Forelimb muscle (tissue), 1 donor: ENCODE data around the gene EIF2B2. TPM values are rescaled to one million over a fixed set of nuclear protein-coding genes. Genes with fewer than 3 reads are reported as not detected.
"Not testable (repeated sequence)": the region's sequence is repeated elsewhere in the genome, so short reads cannot be mapped to it uniquely, and the experiment has no call there.

Experiments used
- DNase-seq: peaks from one replicate; pipeline ENCODE4 v3.0.0-alpha.2; 2013; ENCODE audit warnings: low read depth
- polyA plus RNA-seq: library from polyadenylated mRNA; unstranded; fragments of 120-200 nt; gene quantifications from one replicate; pipeline ENCODE4 v1.2.1, GENCODE V29; 2013; ENCODE audit not compliant: insufficient read length

EIF2B2 gene
- polyA plus RNA-seq, 1 donor: 50.7 TPM

- DNase-seq: no peak
Measured at GRCh38 chr14:74988993-74989392, 13.7 kb upstream of the EIF2B2 start.

- DNase-seq: not testable (repeated sequence)
Measured at GRCh38 chr14:74994182-74994581, 8.5 kb upstream of the EIF2B2 start.

- not testable (repeated sequence) for DNase-seq
Measured at GRCh38 chr14:74995781-74996180, 6.9 kb upstream of the EIF2B2 start.

- DNase-seq: no peak
Measured at GRCh38 chr14:75001261-75001660, 1.5 kb upstream of the EIF2B2 start.

- DNase-seq: no peak
Measured at GRCh38 chr14:75001899-75002298, 822 bp upstream of the EIF2B2 start.

- DNase-seq: no peak
Measured at GRCh38 chr14:75003250-75004027, 718 bp downstream of the EIF2B2 start.

- DNase-seq: no peak
Measured at GRCh38 chr14:75005357-75005756, 2.6 kb downstream of the EIF2B2 start.

GRCh38 chr14:75009176-75009575 is 6.5 kb downstream of the EIF2B2 start:
- no peak for DNase-seq

GRCh38 chr14:75010472-75011093 is 7.9 kb downstream of the EIF2B2 start:
- no peak for DNase-seq

- DNase-seq: peak; percentile 16
Measured at GRCh38 chr14:75011356-75011994, 8.8 kb downstream of the EIF2B2 start.

- DNase-seq: no peak
Measured at GRCh38 chr14:75013290-75013689, 10.6 kb downstream of the EIF2B2 start.

- DNase-seq: no peak
Measured at GRCh38 chr14:75015496-75015895, 12.8 kb downstream of the EIF2B2 start.

GRCh38 chr14:75016815-75017214 is 14.1 kb downstream of the EIF2B2 start:
- DNase-seq: no peak

- DNase-seq: no peak
Measured at GRCh38 chr14:75018694-75019093, 16.0 kb downstream of the EIF2B2 start.

- no peak for DNase-seq
Measured at GRCh38 chr14:75022655-75023054, 19.9 kb downstream of the EIF2B2 start.

- no peak for DNase-seq
Measured at GRCh38 chr14:75023108-75023507, 20.4 kb downstream of the EIF2B2 start.

GRCh38 chr14:75025082-75025481 is 22.4 kb downstream of the EIF2B2 start:
- no peak for DNase-seq

GRCh38 chr14:75025876-75026275 is 23.2 kb downstream of the EIF2B2 start:
- no peak for DNase-seq

- no peak for DNase-seq
Measured at GRCh38 chr14:75030147-75030546, 27.4 kb downstream of the EIF2B2 start.

GRCh38 chr14:75032939-75033338 is 30.2 kb downstream of the EIF2B2 start:
- DNase-seq: no peak

- DNase-seq: no peak
Measured at GRCh38 chr14:75040507-75040906, 37.8 kb downstream of the EIF2B2 start.

GRCh38 chr14:75040959-75041358 is 38.2 kb downstream of the EIF2B2 start:
- DNase-seq: no peak

GRCh38 chr14:75041613-75042012 is 38.9 kb downstream of the EIF2B2 start:
- DNase-seq: no peak
